Lower lobe of right lung (tissue), 2 donors: Measurements from ENCODE around the gene ADAMTS10. TPM values are rescaled to one million over a fixed set of nuclear protein-coding genes. Genes with fewer than 3 reads are reported as not detected.
"Not testable (repeated sequence)": the region's sequence is repeated elsewhere in the genome, so short reads cannot be mapped to it uniquely, and the experiment has no call there.

Experiments used
- ATAC-seq, 2 donors: fragments of 200-7000 bp; cut with Tn5 transposase; one replicate each; pipeline ENCODE4 v1.9.1; 2020 to 2022; ENCODE audit warnings: mild to moderate bottlenecking in 2 of 2, moderate library complexity in 2 of 2
- DNase-seq: peaks from one replicate; pipeline ENCODE4 v3.0.0-alpha.2; 2020
- H3K27ac ChIP-seq: fragments of 200-600 bp; one replicate; pipeline ENCODE4 v1.8.0; 2022
- H3K27me3 ChIP-seq: fragments of 200-600 bp; one replicate; pipeline ENCODE4 v1.8.0; 2022; ENCODE audit warnings: low read depth
- H3K36me3 ChIP-seq: fragments of 200-600 bp; one replicate; pipeline ENCODE4 v1.8.0; 2022; ENCODE audit warnings: mild to moderate bottlenecking
- H3K4me1 ChIP-seq: fragments of 200-600 bp; one replicate; pipeline ENCODE4 v1.8.0; 2022
- H3K4me3 ChIP-seq: fragments of 200-600 bp; one replicate; pipeline ENCODE4 v1.8.0; 2022; ENCODE audit warnings: mild to moderate bottlenecking
- H3K9me3 ChIP-seq: fragments of 200-600 bp; one replicate; pipeline ENCODE4 v1.8.0; 2022
- CTCF ChIP-seq: fragments of 200-600 bp; IDR thresholded peaks from one replicate; pipeline ENCODE4 v1.8.0; 2022; ENCODE audit warnings: antibody characterized with exemption, mild to moderate bottlenecking
- intact Hi-C: fragments of 100-400 bp; cut with DNase I; formaldehyde crosslinking; loops from one replicate; pipeline ENCODE4 v1.11.0; 2022
- total RNA-seq: library from RNA; stranded (reverse); fragmentation: NEBNext Ultra II Directional; extraction: Animal tissue kit (Norgen Biotek cat#: 25700); gene quantifications from one replicate; pipeline ENCODE4 v1.2.1, GENCODE V29; 2021
- donor health status: DM: no; HTN: yes; CAD: no; lungs with severe emphysema.

Gene ADAMTS10
- total RNA-seq, 1 donor from 2014 or later = 22.4 TPM

GRCh38 chr19:8557642-8558238 is 52.8 kb downstream of the ADAMTS10 start:
- H3K9me3 ChIP-seq = no peaks in the 10 kb centered on the region
- no peaks in the 10 kb centered on the region for H3K4me1 ChIP-seq
- no peak overlapping the region for H3K27ac ChIP-seq
- H3K4me3 ChIP-seq = no peak overlapping the region
- H3K27me3 ChIP-seq = no peaks in the 10 kb centered on the region
- H3K36me3 ChIP-seq = peaks cover 19% of the 10 kb centered on the region
- DNase-seq = peak; percentile 58
- peak; percentile 32 to 73 for ATAC-seq
- intact Hi-C loops = no loop called here
- TF ChIP-seq CTCF = no peak

- H3K4me3 ChIP-seq, H3K9me3 ChIP-seq, H3K27ac ChIP-seq, intact Hi-C loops, DNase-seq, H3K27me3 ChIP-seq, ATAC-seq, H3K4me1 ChIP-seq: not testable (repeated sequence)
- peaks cover 36% of the 10 kb centered on the region for H3K36me3 ChIP-seq
Observed at GRCh38 chr19:8553729-8554128, 56.8 kb downstream of the ADAMTS10 start.

GRCh38 chr19:8552810-8553209 is 57.7 kb downstream of the ADAMTS10 start:
- H3K36me3 ChIP-seq = peaks cover 40% of the 10 kb centered on the region
- no peak overlapping the region for H3K4me3 ChIP-seq
- no peak for ATAC-seq

GRCh38 chr19:8550070-8550469 is 60.4 kb downstream of the ADAMTS10 start:
- Histone ChIP-seq H3K27ac (no peak overlapping the region), H3K4me1 (no peaks in the 10 kb centered on the region), H3K36me3 (peaks cover 65% of the 10 kb centered on the region), H3K4me3 (no peak overlapping the region), H3K9me3 (no peaks in the 10 kb centered on the region), H3K27me3 (no peaks in the 10 kb centered on the region)
- no peak for TF ChIP-seq CTCF
- DNase-seq (no peak), ATAC-seq (no peak)
- intact Hi-C loops = no loop called here

More at GRCh38 chr19:8552810-8553209, 57.7 kb downstream of the ADAMTS10 start:
- intact Hi-C loops = no loop called here
- Histone ChIP-seq H3K4me1 (no peaks in the 10 kb centered on the region), H3K27ac (no peak overlapping the region), H3K27me3 (no peaks in the 10 kb centered on the region), H3K9me3 (no peaks in the 10 kb centered on the region)
- no peak for DNase-seq
- no peak for TF ChIP-seq CTCF

GRCh38 chr19:8545743-8546142 is 64.8 kb downstream of the ADAMTS10 start:
- Histone ChIP-seq H3K4me1 (no peaks in the 10 kb centered on the region), H3K27ac (no peak overlapping the region), H3K36me3 (peaks cover 44% of the 10 kb centered on the region), H3K9me3 (no peaks in the 10 kb centered on the region), H3K4me3 (no peak overlapping the region), H3K27me3 (no peaks in the 10 kb centered on the region)
- intact Hi-C loops = no loop called here
- no peak for DNase-seq
- no peak for TF ChIP-seq CTCF
- ATAC-seq = no peak

GRCh38 chr19:8544168-8544567 is 66.3 kb downstream of the ADAMTS10 start:
- Histone ChIP-seq H3K4me1 (no peaks in the 10 kb centered on the region), H3K27me3 (no peaks in the 10 kb centered on the region), H3K9me3 (no peaks in the 10 kb centered on the region), H3K4me3 (no peak overlapping the region), H3K36me3 (peaks cover 41% of the 10 kb centered on the region), H3K27ac (no peak overlapping the region)
- TF ChIP-seq CTCF = no peak
- ATAC-seq (no peak), DNase-seq (no peak)
- intact Hi-C loops = no loop called here
